Body of pancreas (tissue), 4 donors: ENCODE measurements around the gene MNS1. TPM values are rescaled to one million over a fixed set of nuclear protein-coding genes. Genes with fewer than 3 reads are reported as not detected.

Experiments
- ATAC-seq: fragments of 150-250 bp; one replicate; pipeline ENCODE4 v1.9.1; 2016
- DNase-seq, 4 donors: peaks; one replicate each; pipeline ENCODE4 v3.0.0-alpha.2; 2019
- H3K27ac ChIP-seq, 4 donors: fragments of 200-600 bp; sonication (generic); 1 replicate in 3 of 4; 2 replicates in 1 of 4; pipeline versions ENCODE4 v1.5.1 to v1.6.1; 2016 to 2019; ENCODE audit warnings: mild to moderate bottlenecking in 1 of 4, mixed read lengths in 1 of 4, moderate library complexity in 1 of 4
- H3K27me3 ChIP-seq, 2 donors: fragments of 200-600 bp; sonication (generic); one replicate each; pipeline ENCODE4 v1.6.0; 2016; ENCODE audit warnings: mild to moderate bottlenecking in 1 of 2
- H3K36me3 ChIP-seq, 2 donors: fragments of 200-600 bp; sonication (generic); replicated peaks in 1 of 2; 2 replicates each; pipeline ENCODE4 v1.5.1; 2016; ENCODE audit warnings: low read depth in 2 of 2; ENCODE audit not compliant: insufficient read depth in 1 of 2
- H3K4me1 ChIP-seq: fragments of 200-600 bp; sonication (generic); one replicate; pipeline ENCODE4 v1.6.0; 2016
- H3K4me3 ChIP-seq, 2 donors: fragments of 200-600 bp; sonication (generic); 1 replicate in 1 of 2; 2 replicates in 1 of 2; pipeline ENCODE4 v1.5.1; 2016 to 2019
- H3K9me3 ChIP-seq, 3 donors: fragments of 200-600 bp; sonication (generic); 1 replicate in 2 of 3; 2 replicates in 1 of 3; pipeline ENCODE4 v1.5.1; 2016
- CTCF ChIP-seq, 7 experiments: fragments of 450-650 bp in 4 of 7; fragments of 200-600 bp in 3 of 7; sonication (generic) in 3 of 7; IDR thresholded peaks; one replicate each; pipeline ENCODE4 v1.5.1; 2016 to 2019; ENCODE audit warnings: antibody characterized with exemption in 7 of 7
- POLR2A ChIP-seq, 3 donors: fragments of 450-650 bp; IDR thresholded peaks; one replicate each; pipeline ENCODE4 v1.6.1; 2016; ENCODE audit warnings: antibody characterized with exemption in 3 of 3, mild to moderate bottlenecking in 2 of 3
- WGBS, 2 donors: methylation state at CpG; one replicate each; pipeline ENCODE4 v1.1.5; 2017; 5-methylcytosine and 5-hydroxymethylcytosine counted together
- intact Hi-C: fragments of 100-400 bp; cut with DNase I; formaldehyde crosslinking; loops from one replicate; pipeline ENCODE4 v1.15.1; 2023
- total RNA-seq, 2 donors: library from RNA; depleted of rRNA; stranded (reverse); fragments of >200 nt; gene quantifications; one replicate each; pipeline ENCODE4 v1.1.0, GENCODE V29; 2016

Gene MNS1
- total RNA-seq, 2 donors from 2014 or later = 1.6 to 4.0 TPM

- DNase-seq (no peak), ATAC-seq (no peak)
- Histone ChIP-seq H3K27ac (no peak overlapping the region), H3K9me3 (no peaks in the 10 kb centered on the region), H3K4me3 (no peak overlapping the region), H3K27me3 (no peaks in the 10 kb centered on the region), H3K4me1 (no peaks in the 10 kb centered on the region), H3K36me3 (no peaks in the 10 kb centered on the region)
- TF ChIP-seq CTCF (IDR thresholded peaks at IDR 0.05) = no peak
- no peak for TF ChIP-seq POLR2A (IDR thresholded peaks at IDR 0.05)
- WGBS, 2 donors = 97 to 98% methylated on average over 3 of the region's 3 CpGs
- intact Hi-C loops = no loop called here
These were observed 22.6 kb downstream of the MNS1 start for GRCh38 chr15:56442354-56442753.

- no peak for DNase-seq
- H3K4me3 ChIP-seq = no peak overlapping the region
These were observed 24.6 kb downstream of the MNS1 start for GRCh38 chr15:56440214-56440770.

GRCh38 chr15:56432304-56432703 lies 32.6 kb downstream of the MNS1 start:
- H3K4me3 ChIP-seq = no peak overlapping the region
- ATAC-seq (no peak), DNase-seq (no peak)
- H3K36me3 ChIP-seq = no peaks in the 10 kb centered on the region
- 73 to 78% methylated on average over 5 of the region's 5 CpGs for WGBS, 2 donors
- no peaks in the 10 kb centered on the region for H3K9me3 ChIP-seq
- H3K27me3 ChIP-seq = no peaks in the 10 kb centered on the region
- H3K27ac ChIP-seq = no peak overlapping the region
- TF ChIP-seq POLR2A (IDR thresholded peaks at IDR 0.05) (no peak), CTCF (IDR thresholded peaks at IDR 0.05) (no peak)
- intact Hi-C loops = no loop called here
- H3K4me1 ChIP-seq = no peaks in the 10 kb centered on the region

More at GRCh38 chr15:56440214-56440770, 24.6 kb downstream of the MNS1 start:
- 97 to 100% methylated on average over 1 of the region's 1 CpG for WGBS, 2 donors
- H3K36me3 ChIP-seq = no peaks in the 10 kb centered on the region
- no peaks in the 10 kb centered on the region for H3K9me3 ChIP-seq
- TF ChIP-seq CTCF (IDR thresholded peaks at IDR 0.05) (no peak), POLR2A (IDR thresholded peaks at IDR 0.05) (no peak)
- no peaks in the 10 kb centered on the region for H3K4me1 ChIP-seq
- H3K27ac ChIP-seq = no peak overlapping the region
- intact Hi-C loops = no loop called here
- H3K27me3 ChIP-seq = no peaks in the 10 kb centered on the region
- no peak for ATAC-seq

GRCh38 chr15:56428821-56429458 lies 36.0 kb downstream of the MNS1 start:
- no peak for ATAC-seq
- intact Hi-C loops = no loop called here
- H3K4me3 ChIP-seq = no peak overlapping the region
- peak in 6 of 7 experiments; percentile 27 to 61 (median 50) for TF ChIP-seq CTCF (IDR thresholded peaks at IDR 0.05)
- TF ChIP-seq POLR2A (IDR thresholded peaks at IDR 0.05) = no peak
- 5% methylated on average over 2 of the region's 2 CpGs for WGBS, 2 donors
- H3K36me3 ChIP-seq = no peaks in the 10 kb centered on the region
- H3K27me3 ChIP-seq = no peaks in the 10 kb centered on the region
- no peaks in the 10 kb centered on the region for H3K4me1 ChIP-seq
- no peak for DNase-seq
- no peaks in the 10 kb centered on the region for H3K9me3 ChIP-seq
- H3K27ac ChIP-seq = no peak overlapping the region

- Histone ChIP-seq H3K27ac (no peak overlapping the region), H3K9me3 (no peaks in the 10 kb centered on the region), H3K36me3 (no peaks in the 10 kb centered on the region), H3K4me3 (no peak overlapping the region), H3K4me1 (no peaks in the 10 kb centered on the region), H3K27me3 (no peaks in the 10 kb centered on the region)
- DNase-seq (no peak), ATAC-seq (no peak)
- TF ChIP-seq POLR2A (IDR thresholded peaks at IDR 0.05) (no peak), CTCF (IDR thresholded peaks at IDR 0.05) (no peak)
- intact Hi-C loops = no loop called here
- WGBS, 2 donors = 100% methylated on average over 1 of the region's 1 CpG
These were observed 39.0 kb downstream of the MNS1 start for GRCh38 chr15:56425976-56426375.
